ENCODE data around the gene OPHN1. TPM values are rescaled to one million over a fixed set of nuclear protein-coding genes. Genes with fewer than 3 reads are reported as not detected.
A peak's percentile ranks its signal among the peaks of the same experiment; 100 is the strongest.

OPHN1 gene
- total RNA-seq, 1 experiment from 2014 or later: 3.3 TPM

DNA sequence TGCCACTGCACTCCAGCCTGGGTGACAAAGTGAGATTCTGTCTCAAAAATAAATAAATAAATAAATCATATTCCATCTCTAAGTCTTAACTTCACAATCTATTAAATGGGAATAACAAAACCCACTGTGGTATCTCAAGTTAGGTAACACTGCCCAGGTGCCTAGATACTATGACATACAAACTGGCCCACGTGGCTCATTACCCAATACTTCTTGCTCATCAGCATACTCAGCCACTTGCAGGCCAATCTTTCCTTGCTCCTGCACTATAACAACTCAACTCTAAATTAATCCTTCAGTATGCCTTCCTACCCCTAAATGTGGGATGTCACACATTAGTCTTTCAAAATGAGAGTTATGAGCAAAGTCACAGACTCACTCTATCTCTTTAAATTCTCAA, 230.1 kb downstream of the OPHN1 start:
- no peaks in the 10 kb centered on the region for H3K36me3 ChIP-seq (ENCODE audit: insufficient read depth, low read length, poor library complexity, severe bottlenecking)
- no peaks in the 10 kb centered on the region for H3K27me3 ChIP-seq (replicated peaks; ENCODE audit: insufficient read depth, low read depth, low read length, poor library complexity)
- H3K4me3 ChIP-seq (ENCODE audit: low read depth, low read length, poor library complexity, severe bottlenecking): no peak overlapping the region
- DNase-seq (ENCODE audit: low spot score): no peak
- no peaks in the 10 kb centered on the region for H3K9me3 ChIP-seq (ENCODE audit: low read depth, low read length, poor library complexity, severe bottlenecking)
- POLR2A ChIA-PET (ENCODE audit: low non-redundant PET): no interaction called here
- CTCF ChIA-PET: no interaction called here
- no peak overlapping the region for H3K27ac ChIP-seq (ENCODE audit: low read depth, low read length, poor library complexity, severe bottlenecking)
- TF ChIP-seq, protein P1, sequence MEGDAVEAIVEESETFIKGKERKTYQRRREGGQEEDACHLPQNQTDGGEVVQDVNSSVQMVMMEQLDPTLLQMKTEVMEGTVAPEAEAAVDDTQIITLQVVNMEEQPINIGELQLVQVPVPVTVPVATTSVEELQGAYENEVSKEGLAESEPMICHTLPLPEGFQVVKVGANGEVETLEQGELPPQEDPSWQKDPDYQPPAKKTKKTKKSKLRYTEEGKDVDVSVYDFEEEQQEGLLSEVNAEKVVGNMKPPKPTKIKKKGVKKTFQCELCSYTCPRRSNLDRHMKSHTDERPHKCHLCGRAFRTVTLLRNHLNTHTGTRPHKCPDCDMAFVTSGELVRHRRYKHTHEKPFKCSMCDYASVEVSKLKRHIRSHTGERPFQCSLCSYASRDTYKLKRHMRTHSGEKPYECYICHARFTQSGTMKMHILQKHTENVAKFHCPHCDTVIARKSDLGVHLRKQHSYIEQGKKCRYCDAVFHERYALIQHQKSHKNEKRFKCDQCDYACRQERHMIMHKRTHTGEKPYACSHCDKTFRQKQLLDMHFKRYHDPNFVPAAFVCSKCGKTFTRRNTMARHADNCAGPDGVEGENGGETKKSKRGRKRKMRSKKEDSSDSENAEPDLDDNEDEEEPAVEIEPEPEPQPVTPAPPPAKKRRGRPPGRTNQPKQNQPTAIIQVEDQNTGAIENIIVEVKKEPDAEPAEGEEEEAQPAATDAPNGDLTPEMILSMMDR (conservative IDR thresholded peaks at IDR 0.05; ENCODE audit: low read depth, low read length): no peak
- no peak for TF ChIP-seq EZH2 (IDR thresholded peaks at IDR 0.05; ENCODE audit: borderline replicate concordance, low read depth, low read length, poor library complexity, severe bottlenecking)
- BruUV-seq (replicated peaks): no TSS peak
- intact Hi-C loops (cut with micrococcal nuclease; ENCODE audit: unreplicated experiment): no loop called here
- H3K4me1 ChIP-seq (ENCODE audit: insufficient read depth, low read length, poor library complexity, severe bottlenecking): no peaks in the 10 kb centered on the region

DNA sequence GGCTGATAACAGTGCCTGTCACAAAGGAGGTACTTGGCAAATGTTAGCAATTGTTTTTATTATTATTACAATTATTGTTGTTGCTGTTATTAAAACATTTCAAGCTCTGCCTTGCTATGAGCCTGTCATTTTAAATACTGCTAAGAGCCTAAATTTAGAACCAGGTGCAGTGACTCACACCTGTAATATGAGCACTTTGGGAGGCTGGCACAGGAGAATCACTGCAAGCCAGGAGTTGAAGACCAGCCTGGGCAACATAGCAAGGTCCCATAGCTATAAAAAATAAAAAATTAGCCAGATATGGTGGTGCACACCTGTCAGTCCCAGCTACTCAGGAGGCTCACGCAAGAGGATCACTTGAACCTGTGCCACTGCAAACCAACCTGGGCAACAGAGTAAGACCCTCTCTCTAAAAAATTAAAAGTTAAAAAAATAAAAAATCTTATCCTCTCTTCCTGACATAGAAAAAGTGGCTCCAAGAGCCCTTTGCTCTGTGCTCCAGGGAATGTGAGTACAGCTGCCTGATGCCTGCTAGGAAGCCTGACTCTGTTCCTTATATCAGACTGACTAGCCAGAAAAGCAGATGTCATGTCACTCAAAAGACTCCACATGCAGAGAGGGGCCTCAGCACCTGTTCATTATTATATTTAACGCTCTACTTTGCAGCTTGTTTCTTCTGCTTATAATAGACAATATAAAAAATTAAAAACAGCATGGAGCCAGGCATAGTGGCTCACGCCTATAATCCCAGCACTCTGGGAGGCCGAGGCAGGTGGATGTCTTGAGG, 234.0 kb downstream of the OPHN1 start:
- BruUV-seq (replicated peaks): no TSS peak
- intact Hi-C loops (cut with micrococcal nuclease; ENCODE audit: unreplicated experiment): loop anchor here (5.0 to 10.0 kb wide), 4 partner anchors 296 to 1188 kb away; partner anchors contain the start of gene YIPF6
- ChIA-PET POLR2A (ENCODE audit: low non-redundant PET) (no interaction called here), CTCF (no interaction called here)
- no peaks in the 10 kb centered on the region for H3K27me3 ChIP-seq (replicated peaks; ENCODE audit: insufficient read depth, low read depth, low read length, poor library complexity)
- H3K36me3 ChIP-seq (ENCODE audit: insufficient read depth, low read length, poor library complexity, severe bottlenecking): no peaks in the 10 kb centered on the region
- H3K4me1 ChIP-seq (ENCODE audit: insufficient read depth, low read length, poor library complexity, severe bottlenecking): no peaks in the 10 kb centered on the region
- no peak overlapping the region for H3K4me3 ChIP-seq (ENCODE audit: low read depth, low read length, poor library complexity, severe bottlenecking)
- no peak for DNase-seq (ENCODE audit: low spot score)
- H3K27ac ChIP-seq (ENCODE audit: low read depth, low read length, poor library complexity, severe bottlenecking): no peak overlapping the region
- TF ChIP-seq, protein P1 (conservative IDR thresholded peaks at IDR 0.05; ENCODE audit: low read depth, low read length): no peak
- no peak for TF ChIP-seq EZH2 (IDR thresholded peaks at IDR 0.05; ENCODE audit: borderline replicate concordance, low read depth, low read length, poor library complexity, severe bottlenecking)
- H3K9me3 ChIP-seq (ENCODE audit: low read depth, low read length, poor library complexity, severe bottlenecking): no peaks in the 10 kb centered on the region

DNA sequence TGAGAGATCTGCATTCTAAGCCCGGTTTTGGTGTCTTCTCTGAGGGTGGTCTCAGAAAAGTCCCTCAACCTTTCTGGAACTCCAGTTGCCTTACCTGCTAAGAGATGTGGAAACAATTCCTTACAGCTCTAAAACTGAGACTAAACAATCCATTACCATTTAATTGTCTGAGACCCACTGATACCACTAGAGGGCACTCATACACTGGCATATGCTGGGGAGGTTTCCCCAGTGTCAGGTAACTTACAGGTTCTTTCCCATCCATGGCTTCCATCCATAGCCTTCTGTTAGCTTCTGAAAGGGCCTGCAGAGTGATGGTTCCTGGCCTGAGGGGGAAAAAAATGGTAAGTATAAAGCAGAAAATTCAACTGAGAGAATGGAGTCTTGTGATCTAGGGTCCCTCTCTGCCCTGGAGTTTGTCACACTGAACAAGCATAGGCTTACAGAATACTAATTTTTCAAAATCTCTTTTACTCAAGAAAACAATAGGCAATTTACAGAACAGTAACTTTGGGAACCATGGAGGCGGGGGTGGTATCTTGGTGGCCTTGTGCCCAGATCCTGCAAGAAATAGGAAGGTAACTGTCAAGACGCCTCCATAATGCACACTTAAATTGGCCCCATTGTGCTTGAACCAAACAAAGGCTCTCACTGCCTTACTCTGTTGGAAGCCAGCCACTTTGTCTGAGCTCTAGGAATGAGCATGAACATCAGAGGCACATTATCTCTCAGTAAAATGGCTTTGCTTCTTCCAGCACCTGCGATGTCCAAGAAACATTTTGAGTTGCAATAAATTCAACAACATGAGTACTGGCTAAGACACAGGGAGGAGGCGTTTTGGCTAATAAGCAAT, 236.1 kb downstream of the OPHN1 start:
- DNase-seq (ENCODE audit: low spot score): peak; percentile 64
- no TSS peak for BruUV-seq (replicated peaks)
- H3K27me3 ChIP-seq (replicated peaks; ENCODE audit: insufficient read depth, low read depth, low read length, poor library complexity): no peaks in the 10 kb centered on the region
- intact Hi-C loops (cut with micrococcal nuclease; ENCODE audit: unreplicated experiment): loop anchor here (1.0 to 10.0 kb wide), 6 partner anchors 265 to 1190 kb away; partner anchors contain the start of gene YIPF6
- H3K4me3 ChIP-seq (ENCODE audit: low read depth, low read length, poor library complexity, severe bottlenecking): no peak overlapping the region
- H3K36me3 ChIP-seq (ENCODE audit: insufficient read depth, low read length, poor library complexity, severe bottlenecking): no peaks in the 10 kb centered on the region
- H3K4me1 ChIP-seq (ENCODE audit: insufficient read depth, low read length, poor library complexity, severe bottlenecking): no peaks in the 10 kb centered on the region
- H3K9me3 ChIP-seq (ENCODE audit: low read depth, low read length, poor library complexity, severe bottlenecking): no peaks in the 10 kb centered on the region
- POLR2A ChIA-PET (ENCODE audit: low non-redundant PET): no interaction called here
- no peak overlapping the region for H3K27ac ChIP-seq (ENCODE audit: low read depth, low read length, poor library complexity, severe bottlenecking)
- TF ChIP-seq, protein P1 (conservative IDR thresholded peaks at IDR 0.05; ENCODE audit: low read depth, low read length): peak; percentile 82
- TF ChIP-seq EZH2 (IDR thresholded peaks at IDR 0.05; ENCODE audit: borderline replicate concordance, low read depth, low read length, poor library complexity, severe bottlenecking): no peak
- CTCF ChIA-PET: interaction anchor here (0.6 to 1.2 kb wide), 8 partner anchors 14 to 536 kb away, joined by 3 to 11 read pairs (median 5); no protein-coding TSS in a partner anchor

Measured in A673 (cell line).